Thyroid gland (tissue), 4 donors: ENCODE results near the gene COL18A1.

Experiments used
- POLR2A ChIP-seq, 2 donors: fragments of 450-650 bp; IDR thresholded peaks; one replicate each; pipeline ENCODE4 v1.6.1; 2017; ENCODE audit warnings: antibody characterized with exemption in 2 of 2, mild to moderate bottlenecking in 2 of 2, moderate library complexity in 1 of 2
- TF ChIP-seq, protein P1 (sequence below), 6 experiments: fragments of 200-600 bp in 3 of 6; fragments of 450-650 bp in 3 of 6; sonication (generic) in 3 of 6; IDR thresholded peaks; one replicate each; pipeline ENCODE4 v1.5.1; 2016 to 2019; ENCODE audit warnings: antibody characterized with exemption in 6 of 6, mild to moderate bottlenecking in 2 of 6, inconsistent platforms in 1 of 6, moderate library complexity in 1 of 6

DNA sequence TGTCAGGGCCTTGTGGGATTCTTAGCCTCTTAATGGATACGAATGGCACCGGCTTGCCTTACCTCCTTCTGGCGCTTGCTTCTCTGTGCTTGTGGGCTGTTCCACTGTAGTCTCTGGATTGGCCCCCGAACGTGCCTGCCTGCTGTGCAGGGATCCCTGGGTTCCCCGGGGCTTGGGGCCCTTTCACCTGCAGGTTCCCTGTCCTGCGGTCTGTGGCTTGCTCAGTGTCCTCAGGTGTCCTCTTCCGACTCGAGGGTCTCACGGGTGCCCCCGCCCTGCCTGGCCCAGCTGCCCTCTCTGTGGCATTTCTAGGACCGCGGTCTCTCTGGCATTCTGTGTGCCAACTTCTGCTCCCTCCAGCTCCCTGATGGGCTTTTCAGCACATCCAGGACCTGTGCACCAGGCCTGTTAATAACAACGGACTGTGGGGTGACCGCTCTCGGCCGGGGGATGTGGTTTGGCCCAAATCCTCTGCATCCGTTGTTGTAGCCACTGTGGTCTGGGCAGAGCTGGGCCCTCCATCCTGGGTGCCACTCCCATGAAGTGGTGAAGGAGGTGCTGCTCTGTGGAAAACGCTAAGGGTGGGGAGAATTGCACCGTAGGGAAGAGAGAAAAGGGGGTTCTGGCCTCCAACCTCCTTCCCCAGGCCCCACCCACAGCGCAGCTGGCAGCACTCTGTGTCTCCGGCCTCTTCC, 12.4 kb downstream of the COL18A1 start:
- TF ChIP-seq, protein P1, sequence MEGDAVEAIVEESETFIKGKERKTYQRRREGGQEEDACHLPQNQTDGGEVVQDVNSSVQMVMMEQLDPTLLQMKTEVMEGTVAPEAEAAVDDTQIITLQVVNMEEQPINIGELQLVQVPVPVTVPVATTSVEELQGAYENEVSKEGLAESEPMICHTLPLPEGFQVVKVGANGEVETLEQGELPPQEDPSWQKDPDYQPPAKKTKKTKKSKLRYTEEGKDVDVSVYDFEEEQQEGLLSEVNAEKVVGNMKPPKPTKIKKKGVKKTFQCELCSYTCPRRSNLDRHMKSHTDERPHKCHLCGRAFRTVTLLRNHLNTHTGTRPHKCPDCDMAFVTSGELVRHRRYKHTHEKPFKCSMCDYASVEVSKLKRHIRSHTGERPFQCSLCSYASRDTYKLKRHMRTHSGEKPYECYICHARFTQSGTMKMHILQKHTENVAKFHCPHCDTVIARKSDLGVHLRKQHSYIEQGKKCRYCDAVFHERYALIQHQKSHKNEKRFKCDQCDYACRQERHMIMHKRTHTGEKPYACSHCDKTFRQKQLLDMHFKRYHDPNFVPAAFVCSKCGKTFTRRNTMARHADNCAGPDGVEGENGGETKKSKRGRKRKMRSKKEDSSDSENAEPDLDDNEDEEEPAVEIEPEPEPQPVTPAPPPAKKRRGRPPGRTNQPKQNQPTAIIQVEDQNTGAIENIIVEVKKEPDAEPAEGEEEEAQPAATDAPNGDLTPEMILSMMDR (IDR thresholded peaks at IDR 0.05) = no peak
- TF ChIP-seq POLR2A (IDR thresholded peaks at IDR 0.05) = no peak
